Epidermal melanocyte (primary cell): ENCODE measurements around the gene TAL1.

Experiments used
- DNase-seq: peaks from one replicate; pipeline ENCODE4 v3.0.0; 2011; ENCODE audit warnings: low spot score; ENCODE audit not compliant: insufficient read length

TAL1 gene

GRCh38 chr1:47175227-47175934 lies 56.6 kb downstream of the TAL1 start:
- peak; percentile 80 for DNase-seq

- DNase-seq = no peak
These were observed 57.4 kb downstream of the TAL1 start for GRCh38 chr1:47174656-47175020.

- DNase-seq = no peak
These were observed 59.2 kb downstream of the TAL1 start for GRCh38 chr1:47172782-47173181.
